Kidney glomerular epithelial cell (primary cell): ENCODE data around the gene SERTAD3.
"Not testable (repeated sequence)": the region's sequence is repeated elsewhere in the genome, so short reads cannot be mapped to it uniquely, and the experiment has no call there.

ENCODE experiments used
- DNase-seq: peaks from one replicate; lab custom pipeline; 2025; lab: John Stamatoyannopoulos, UW

Gene SERTAD3

GRCh38 chr19:40408598-40408925, 35.6 kb downstream of the SERTAD3 start:
- DNase-seq: not testable (repeated sequence)

GRCh38 chr19:40407714-40408597, 36.2 kb downstream of the SERTAD3 start:
- DNase-seq: no peak

GRCh38 chr19:40403262-40403984, 40.7 kb downstream of the SERTAD3 start:
- DNase-seq: peak; percentile 75

- no peak for DNase-seq
Measured at GRCh38 chr19:40400559-40400958, 43.6 kb downstream of the SERTAD3 start.

- DNase-seq: no peak
Measured at GRCh38 chr19:40398417-40399131, 45.6 kb downstream of the SERTAD3 start.

GRCh38 chr19:40397568-40397906, 46.6 kb downstream of the SERTAD3 start:
- DNase-seq: no peak

- no peak for DNase-seq
Measured at GRCh38 chr19:40396886-40397567, 47.1 kb downstream of the SERTAD3 start.

- no peak for DNase-seq
Measured at GRCh38 chr19:40395956-40396355, 48.2 kb downstream of the SERTAD3 start.

GRCh38 chr19:40394816-40395210, 49.3 kb downstream of the SERTAD3 start:
- DNase-seq: no peak

- no peak for DNase-seq
Measured at GRCh38 chr19:40393894-40394815, 50.0 kb downstream of the SERTAD3 start.

- DNase-seq: no peak
Measured at GRCh38 chr19:40392894-40393517, 51.1 kb downstream of the SERTAD3 start.

GRCh38 chr19:40392123-40392522, 52.0 kb downstream of the SERTAD3 start:
- no peak for DNase-seq
